ENCODE results near the gene TGFBI. TPM values are rescaled to one million over a fixed set of nuclear protein-coding genes. Genes with fewer than 3 reads are reported as not detected.

TGFBI gene
- polyA plus RNA-seq, 1 experiment, result 2,219 TPM

GRCh38 chr5:136037001-136037705, 8.4 kb downstream of the TGFBI start:
- CTCF ChIA-PET, result interaction anchor here (0.7 to 1.0 kb wide), 3 partner anchors 21 to 93 kb away, joined by 3 read pairs; no protein-coding TSS in a partner anchor
- Histone ChIP-seq H3K9me3 (ENCODE audit: control insufficient read depth, insufficient read depth, low read length) (peaks cover 7% of the 10 kb centered on the region; the same call in 1 of the 2 replicates), H3K27ac (ENCODE audit: low read depth, low read length) (no peak overlapping the region), H3K4me3 (ENCODE audit: low read depth, low read length) (no peak overlapping the region), H3K27me3 (ENCODE audit: control insufficient read depth, insufficient read depth, low read length) (no peaks in the 10 kb centered on the region)
- POLR2A ChIA-PET, result interaction anchor here (1.0 kb wide), 1 partner anchor 16 kb away, joined by 4 read pairs; no protein-coding TSS in a partner anchor
- TF ChIP-seq, protein P1, sequence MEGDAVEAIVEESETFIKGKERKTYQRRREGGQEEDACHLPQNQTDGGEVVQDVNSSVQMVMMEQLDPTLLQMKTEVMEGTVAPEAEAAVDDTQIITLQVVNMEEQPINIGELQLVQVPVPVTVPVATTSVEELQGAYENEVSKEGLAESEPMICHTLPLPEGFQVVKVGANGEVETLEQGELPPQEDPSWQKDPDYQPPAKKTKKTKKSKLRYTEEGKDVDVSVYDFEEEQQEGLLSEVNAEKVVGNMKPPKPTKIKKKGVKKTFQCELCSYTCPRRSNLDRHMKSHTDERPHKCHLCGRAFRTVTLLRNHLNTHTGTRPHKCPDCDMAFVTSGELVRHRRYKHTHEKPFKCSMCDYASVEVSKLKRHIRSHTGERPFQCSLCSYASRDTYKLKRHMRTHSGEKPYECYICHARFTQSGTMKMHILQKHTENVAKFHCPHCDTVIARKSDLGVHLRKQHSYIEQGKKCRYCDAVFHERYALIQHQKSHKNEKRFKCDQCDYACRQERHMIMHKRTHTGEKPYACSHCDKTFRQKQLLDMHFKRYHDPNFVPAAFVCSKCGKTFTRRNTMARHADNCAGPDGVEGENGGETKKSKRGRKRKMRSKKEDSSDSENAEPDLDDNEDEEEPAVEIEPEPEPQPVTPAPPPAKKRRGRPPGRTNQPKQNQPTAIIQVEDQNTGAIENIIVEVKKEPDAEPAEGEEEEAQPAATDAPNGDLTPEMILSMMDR (IDR thresholded peaks at IDR 0.05; ENCODE audit: low read depth, low read length), result no peak
- DNase-seq (ENCODE audit: low read depth, low spot score), result no peak

DNA sequence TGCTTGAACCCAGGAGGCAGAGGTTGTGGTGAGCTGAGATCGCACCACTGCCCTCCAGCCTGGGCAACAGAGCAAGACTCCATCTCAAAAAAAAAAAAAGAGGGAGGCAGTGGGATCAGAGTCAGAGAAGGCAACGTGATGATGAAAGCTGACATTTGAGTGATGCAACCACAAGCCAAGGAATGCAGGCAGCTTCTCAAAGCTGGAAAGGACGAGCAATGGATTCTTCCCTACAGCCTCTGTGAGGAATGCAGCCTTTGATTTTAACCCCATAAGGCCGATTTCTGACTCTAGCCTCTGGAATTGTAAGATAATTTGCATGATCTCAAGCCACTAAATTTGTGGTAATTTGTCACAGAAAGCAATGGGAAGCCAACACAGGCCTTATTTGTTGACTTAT, 9.8 kb downstream of the TGFBI start:
- ChIA-PET POLR2A (interaction anchor here (0.6 to 1.4 kb wide), 5 partner anchors 10 to 45 kb away, joined by 3 to 8 read pairs (median 4); partner anchors contain the start of gene TGFBI), CTCF (interaction anchor here (1.2 to 2.0 kb wide), 2 partner anchors 10 to 19 kb away, joined by 3 to 8 read pairs; partner anchors contain the start of gene TGFBI)
- TF ChIP-seq, protein P1 (IDR thresholded peaks at IDR 0.05; ENCODE audit: low read depth, low read length), result no peak
- Histone ChIP-seq H3K27me3 (ENCODE audit: control insufficient read depth, insufficient read depth, low read length) (no peaks in the 10 kb centered on the region), H3K27ac (ENCODE audit: low read depth, low read length) (no peak overlapping the region), H3K9me3 (ENCODE audit: control insufficient read depth, insufficient read depth, low read length) (peaks cover 7% of the 10 kb centered on the region; the same call in 1 of the 2 replicates), H3K4me3 (ENCODE audit: low read depth, low read length) (no peak overlapping the region)
- peak; percentile 39 for DNase-seq (ENCODE audit: low read depth, low spot score)

GRCh38 chr5:136039202-136039601, 10.4 kb downstream of the TGFBI start:
- POLR2A ChIA-PET, result interaction anchor here (0.5 to 1.4 kb wide), 5 partner anchors 10 to 45 kb away, joined by 3 to 8 read pairs (median 5); partner anchors contain the start of gene TGFBI
- H3K27ac ChIP-seq (ENCODE audit: low read depth, low read length), result no peak overlapping the region

GRCh38 chr5:136040746-136041415, 12.1 kb downstream of the TGFBI start:
- Histone ChIP-seq H3K27me3 (ENCODE audit: control insufficient read depth, insufficient read depth, low read length) (no peaks in the 10 kb centered on the region), H3K9me3 (ENCODE audit: control insufficient read depth, insufficient read depth, low read length) (peaks cover 7% of the 10 kb centered on the region; the same call in 1 of the 2 replicates), H3K27ac (ENCODE audit: low read depth, low read length) (peak overlapping the region; percentile 34), H3K4me3 (ENCODE audit: low read depth, low read length) (no peak overlapping the region)
- CTCF ChIA-PET, result interaction anchor here (0.7 to 3.1 kb wide), 2 partner anchors 17 to 95 kb away, joined by 3 to 15 read pairs; no protein-coding TSS in a partner anchor
- TF ChIP-seq, protein P1 (IDR thresholded peaks at IDR 0.05; ENCODE audit: low read depth, low read length), result no peak
- POLR2A ChIA-PET, result interaction anchor here (0.7 kb wide), 1 partner anchor 17 kb away, joined by 3 read pairs; no protein-coding TSS in a partner anchor
- no peak for DNase-seq (ENCODE audit: low read depth, low spot score)

More at GRCh38 chr5:136039202-136039601, 10.4 kb downstream of the TGFBI start:
- CTCF ChIA-PET, result interaction anchor here (1.0 to 2.0 kb wide), 4 partner anchors 8 to 94 kb away, joined by 3 to 8 read pairs (median 3); partner anchors contain the start of gene TGFBI
- TF ChIP-seq, protein P1 (IDR thresholded peaks at IDR 0.05; ENCODE audit: low read depth, low read length), result peak; percentile 22
- Histone ChIP-seq H3K4me3 (ENCODE audit: low read depth, low read length) (no peak overlapping the region), H3K27me3 (ENCODE audit: control insufficient read depth, insufficient read depth, low read length) (no peaks in the 10 kb centered on the region), H3K9me3 (ENCODE audit: control insufficient read depth, insufficient read depth, low read length) (peaks cover 7% of the 10 kb centered on the region; the same call in 1 of the 2 replicates)
- DNase-seq (ENCODE audit: low read depth, low spot score), result no peak

Data from AG04450 (cell line).